ENCODE results near the gene CALN1. TPM values are rescaled to one million over a fixed set of nuclear protein-coding genes. Genes with fewer than 3 reads are reported as not detected.

CALN1 gene
- total and polyA plus RNA-seq, 2 donors: 0.13 to 0.42 TPM

GRCh38 chr7:72265071-72265904, 146.8 kb downstream of the CALN1 start:
- DNase-seq (ENCODE audit: extremely low spot score): no peak
- 73% methylated on average over 7 of the region's 7 CpGs for WGBS
- Histone ChIP-seq H3K4me1 (ENCODE audit: insufficient read depth) (no peaks in the 10 kb centered on the region), H3K27ac (ENCODE audit: low read depth) (no peak overlapping the region), H3K36me3 (ENCODE audit: insufficient read depth) (no peaks in the 10 kb centered on the region), H3K4me3 (ENCODE audit: low read depth, low read length) (no peak overlapping the region)

- DNase-seq (ENCODE audit: extremely low spot score): no peak
- 44% methylated on average over 3 of the region's 3 CpGs for WGBS
- Histone ChIP-seq H3K4me3 (ENCODE audit: low read depth, low read length) (no peak overlapping the region), H3K27ac (ENCODE audit: low read depth) (no peak overlapping the region), H3K36me3 (ENCODE audit: insufficient read depth) (no peaks in the 10 kb centered on the region), H3K4me1 (ENCODE audit: insufficient read depth) (no peaks in the 10 kb centered on the region)
Observed at GRCh38 chr7:72260406-72260805, 151.7 kb downstream of the CALN1 start.

GRCh38 chr7:72258074-72258473, 154.1 kb downstream of the CALN1 start:
- Histone ChIP-seq H3K36me3 (ENCODE audit: insufficient read depth) (no peaks in the 10 kb centered on the region), H3K4me1 (ENCODE audit: insufficient read depth) (no peaks in the 10 kb centered on the region), H3K4me3 (ENCODE audit: low read depth, low read length) (no peak overlapping the region), H3K27ac (ENCODE audit: low read depth) (no peak overlapping the region)
- WGBS: 63% methylated on average over 3 of the region's 3 CpGs
- no peak for DNase-seq (ENCODE audit: extremely low spot score)

- Histone ChIP-seq H3K36me3 (ENCODE audit: insufficient read depth) (no peaks in the 10 kb centered on the region), H3K27ac (ENCODE audit: low read depth) (no peak overlapping the region), H3K4me3 (ENCODE audit: low read depth, low read length) (no peak overlapping the region), H3K4me1 (ENCODE audit: insufficient read depth) (no peaks in the 10 kb centered on the region)
- no peak for DNase-seq (ENCODE audit: extremely low spot score)
- 69% methylated on average over 4 of the region's 4 CpGs for WGBS
Observed at GRCh38 chr7:72254455-72254854, 157.7 kb downstream of the CALN1 start.

GRCh38 chr7:72249106-72249505, 163.0 kb downstream of the CALN1 start:
- no peak overlapping the region for H3K27ac ChIP-seq (ENCODE audit: low read depth)
- no peak overlapping the region for H3K4me3 ChIP-seq (ENCODE audit: low read depth, low read length)
- DNase-seq (ENCODE audit: extremely low spot score): no peak
- 87% methylated on average over 3 of the region's 3 CpGs for WGBS
- H3K4me1 ChIP-seq (ENCODE audit: insufficient read depth): no peaks in the 10 kb centered on the region
- H3K36me3 ChIP-seq (ENCODE audit: insufficient read depth): no peaks in the 10 kb centered on the region

GRCh38 chr7:72244826-72245398, 167.2 kb downstream of the CALN1 start:
- no peaks in the 10 kb centered on the region for H3K36me3 ChIP-seq (ENCODE audit: insufficient read depth)
- H3K27ac ChIP-seq (ENCODE audit: low read depth): no peak overlapping the region
- WGBS: 83% methylated on average over 10 of the region's 10 CpGs
- H3K4me3 ChIP-seq (ENCODE audit: low read depth, low read length): no peak overlapping the region
- DNase-seq (ENCODE audit: extremely low spot score): no peak
- H3K4me1 ChIP-seq (ENCODE audit: insufficient read depth): no peaks in the 10 kb centered on the region

GRCh38 chr7:72243329-72243728, 168.8 kb downstream of the CALN1 start:
- DNase-seq (ENCODE audit: extremely low spot score): no peak
- 83% methylated on average over 6 of the region's 6 CpGs for WGBS
- no peak overlapping the region for H3K4me3 ChIP-seq (ENCODE audit: low read depth, low read length)
- H3K4me1 ChIP-seq (ENCODE audit: insufficient read depth): no peaks in the 10 kb centered on the region
- no peak overlapping the region for H3K27ac ChIP-seq (ENCODE audit: low read depth)
- H3K36me3 ChIP-seq (ENCODE audit: insufficient read depth): no peaks in the 10 kb centered on the region

- 75% methylated on average over 5 of the region's 5 CpGs for WGBS
- no peak overlapping the region for H3K4me3 ChIP-seq (ENCODE audit: low read depth, low read length)
Observed at GRCh38 chr7:72235351-72235750, 176.8 kb downstream of the CALN1 start.

GRCh38 chr7:72234086-72234485, 178.1 kb downstream of the CALN1 start:
- WGBS: 65% methylated on average over 3 of the region's 3 CpGs
- Histone ChIP-seq H3K4me1 (ENCODE audit: insufficient read depth) (no peaks in the 10 kb centered on the region), H3K27ac (ENCODE audit: low read depth) (no peak overlapping the region), H3K4me3 (ENCODE audit: low read depth, low read length) (no peak overlapping the region), H3K36me3 (ENCODE audit: insufficient read depth) (no peaks in the 10 kb centered on the region)
- no peak for DNase-seq (ENCODE audit: extremely low spot score)

More at GRCh38 chr7:72235351-72235750, 176.8 kb downstream of the CALN1 start:
- Histone ChIP-seq H3K27ac (ENCODE audit: low read depth) (no peak overlapping the region), H3K4me1 (ENCODE audit: insufficient read depth) (no peaks in the 10 kb centered on the region), H3K36me3 (ENCODE audit: insufficient read depth) (no peaks in the 10 kb centered on the region)
- DNase-seq (ENCODE audit: extremely low spot score): no peak

GRCh38 chr7:72230281-72230680, 181.9 kb downstream of the CALN1 start:
- Histone ChIP-seq H3K4me1 (ENCODE audit: insufficient read depth) (no peaks in the 10 kb centered on the region), H3K4me3 (ENCODE audit: low read depth, low read length) (no peak overlapping the region), H3K36me3 (ENCODE audit: insufficient read depth) (no peaks in the 10 kb centered on the region), H3K27ac (ENCODE audit: low read depth) (no peak overlapping the region)
- no peak for DNase-seq (ENCODE audit: extremely low spot score)
- WGBS: 77% methylated on average over 4 of the region's 4 CpGs

- Histone ChIP-seq H3K4me1 (ENCODE audit: insufficient read depth) (no peaks in the 10 kb centered on the region), H3K27ac (ENCODE audit: low read depth) (no peak overlapping the region), H3K36me3 (ENCODE audit: insufficient read depth) (no peaks in the 10 kb centered on the region), H3K4me3 (ENCODE audit: low read depth, low read length) (no peak overlapping the region)
- no peak for DNase-seq (ENCODE audit: extremely low spot score)
- WGBS: 79% methylated on average over 2 of the region's 2 CpGs
Observed at GRCh38 chr7:72223351-72223750, 188.8 kb downstream of the CALN1 start.

- 90% methylated on average over 5 of the region's 5 CpGs for WGBS
- Histone ChIP-seq H3K4me1 (ENCODE audit: insufficient read depth) (no peaks in the 10 kb centered on the region), H3K36me3 (ENCODE audit: insufficient read depth) (no peaks in the 10 kb centered on the region), H3K27ac (ENCODE audit: low read depth) (no peak overlapping the region), H3K4me3 (ENCODE audit: low read depth, low read length) (no peak overlapping the region)
- no peak for DNase-seq (ENCODE audit: extremely low spot score)
Observed at GRCh38 chr7:72222136-72222535, 190.0 kb downstream of the CALN1 start.

GRCh38 chr7:72219500-72219899, 192.6 kb downstream of the CALN1 start:
- Histone ChIP-seq H3K4me1 (ENCODE audit: insufficient read depth) (no peaks in the 10 kb centered on the region), H3K27ac (ENCODE audit: low read depth) (no peak overlapping the region), H3K4me3 (ENCODE audit: low read depth, low read length) (no peak overlapping the region), H3K36me3 (ENCODE audit: insufficient read depth) (no peaks in the 10 kb centered on the region)
- no peak for DNase-seq (ENCODE audit: extremely low spot score)
- WGBS: 95% methylated on average over 7 of the region's 7 CpGs

- Histone ChIP-seq H3K36me3 (ENCODE audit: insufficient read depth) (no peaks in the 10 kb centered on the region), H3K4me1 (ENCODE audit: insufficient read depth) (no peaks in the 10 kb centered on the region), H3K4me3 (ENCODE audit: low read depth, low read length) (no peak overlapping the region), H3K27ac (ENCODE audit: low read depth) (no peak overlapping the region)
- 68% methylated on average over 5 of the region's 5 CpGs for WGBS
- DNase-seq (ENCODE audit: extremely low spot score): no peak
Observed at GRCh38 chr7:72217151-72217550, 195.0 kb downstream of the CALN1 start.
